SU-DHL-6 (cell line): ENCODE data around the gene MRPS2.

Source experiments
- EZH2phosphoT487 ChIP-seq: fragments of 200-600 bp; sonication (generic), shearing (Covaris generic); conservative IDR thresholded peaks from 2 replicates; pipeline ENCODE4 v1.6.1; 2018; ENCODE audit warnings: mild to moderate bottlenecking, antibody characterized with exemption, low read length, moderate library complexity, mixed read lengths
- TF ChIP-seq, protein P1 (sequence below): fragments of 200-600 bp; sonication (generic); IDR thresholded peaks from one replicate; pipeline ENCODE4 v1.5.1; 2017; ENCODE audit warnings: antibody characterized with exemption, mild to moderate bottlenecking, low read length, moderate library complexity; ENCODE audit not compliant: insufficient read depth, poor library complexity, severe bottlenecking

DNA sequence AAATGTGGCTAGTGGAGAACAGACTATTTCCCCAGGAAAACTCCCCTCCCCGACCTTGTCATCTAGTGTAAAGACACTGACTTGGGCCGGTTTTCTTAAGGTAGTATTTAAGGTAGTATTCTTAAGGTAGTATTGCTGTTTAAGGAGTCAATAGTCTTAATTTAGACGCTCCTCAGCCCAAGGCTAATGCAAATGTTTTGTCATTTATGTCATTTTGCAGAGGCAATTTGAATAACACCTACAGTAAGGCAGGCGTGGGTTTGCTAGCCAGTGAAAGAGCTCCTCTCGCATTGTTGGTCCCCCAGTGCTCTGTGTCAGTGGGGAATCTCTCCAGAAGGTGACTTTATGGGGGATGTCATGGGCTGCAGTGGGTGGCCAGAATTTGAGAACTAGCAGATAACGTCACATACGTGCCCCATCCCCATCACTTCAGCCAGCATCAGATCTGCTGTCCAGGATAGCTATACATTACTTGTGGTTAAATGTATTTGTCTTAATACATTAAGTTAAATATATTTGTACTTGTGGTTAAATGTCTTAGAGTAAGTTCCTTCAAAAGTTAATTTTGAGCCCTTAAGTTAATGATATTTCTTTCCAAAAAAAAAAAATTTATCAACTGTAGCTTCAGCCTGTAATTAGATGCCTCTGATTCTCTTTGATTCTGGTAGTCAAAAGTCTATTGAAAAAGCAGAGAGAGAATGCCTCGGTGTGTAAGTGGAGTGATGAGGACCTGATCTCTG lies 18.3 kb upstream of the MRPS2 start:
- TF ChIP-seq, protein P1, sequence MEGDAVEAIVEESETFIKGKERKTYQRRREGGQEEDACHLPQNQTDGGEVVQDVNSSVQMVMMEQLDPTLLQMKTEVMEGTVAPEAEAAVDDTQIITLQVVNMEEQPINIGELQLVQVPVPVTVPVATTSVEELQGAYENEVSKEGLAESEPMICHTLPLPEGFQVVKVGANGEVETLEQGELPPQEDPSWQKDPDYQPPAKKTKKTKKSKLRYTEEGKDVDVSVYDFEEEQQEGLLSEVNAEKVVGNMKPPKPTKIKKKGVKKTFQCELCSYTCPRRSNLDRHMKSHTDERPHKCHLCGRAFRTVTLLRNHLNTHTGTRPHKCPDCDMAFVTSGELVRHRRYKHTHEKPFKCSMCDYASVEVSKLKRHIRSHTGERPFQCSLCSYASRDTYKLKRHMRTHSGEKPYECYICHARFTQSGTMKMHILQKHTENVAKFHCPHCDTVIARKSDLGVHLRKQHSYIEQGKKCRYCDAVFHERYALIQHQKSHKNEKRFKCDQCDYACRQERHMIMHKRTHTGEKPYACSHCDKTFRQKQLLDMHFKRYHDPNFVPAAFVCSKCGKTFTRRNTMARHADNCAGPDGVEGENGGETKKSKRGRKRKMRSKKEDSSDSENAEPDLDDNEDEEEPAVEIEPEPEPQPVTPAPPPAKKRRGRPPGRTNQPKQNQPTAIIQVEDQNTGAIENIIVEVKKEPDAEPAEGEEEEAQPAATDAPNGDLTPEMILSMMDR: no peak
- no peak for TF ChIP-seq EZH2phosphoT487
